ENCODE results near the gene RER1.

DNA sequence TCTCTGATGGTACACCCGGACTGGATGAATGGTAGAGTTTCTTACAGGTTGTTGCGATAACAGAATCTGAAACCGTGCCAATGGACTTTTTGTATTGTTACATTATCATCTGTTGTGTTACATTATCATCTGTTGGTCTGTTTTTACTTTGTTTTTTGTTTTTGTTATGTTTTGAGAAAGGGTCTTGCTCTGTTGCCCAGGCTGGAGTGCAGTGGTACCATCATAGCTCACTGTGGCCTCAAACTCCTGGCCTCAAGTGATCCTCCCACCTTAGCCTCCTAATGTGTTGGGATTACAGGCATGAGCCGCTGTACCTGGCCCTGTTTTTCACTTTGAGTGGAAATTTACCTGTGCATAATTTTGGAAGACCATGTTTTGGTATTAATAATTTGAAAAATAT is 30.9 kb downstream of the RER1 start:
- TF ChIP-seq, protein P1, sequence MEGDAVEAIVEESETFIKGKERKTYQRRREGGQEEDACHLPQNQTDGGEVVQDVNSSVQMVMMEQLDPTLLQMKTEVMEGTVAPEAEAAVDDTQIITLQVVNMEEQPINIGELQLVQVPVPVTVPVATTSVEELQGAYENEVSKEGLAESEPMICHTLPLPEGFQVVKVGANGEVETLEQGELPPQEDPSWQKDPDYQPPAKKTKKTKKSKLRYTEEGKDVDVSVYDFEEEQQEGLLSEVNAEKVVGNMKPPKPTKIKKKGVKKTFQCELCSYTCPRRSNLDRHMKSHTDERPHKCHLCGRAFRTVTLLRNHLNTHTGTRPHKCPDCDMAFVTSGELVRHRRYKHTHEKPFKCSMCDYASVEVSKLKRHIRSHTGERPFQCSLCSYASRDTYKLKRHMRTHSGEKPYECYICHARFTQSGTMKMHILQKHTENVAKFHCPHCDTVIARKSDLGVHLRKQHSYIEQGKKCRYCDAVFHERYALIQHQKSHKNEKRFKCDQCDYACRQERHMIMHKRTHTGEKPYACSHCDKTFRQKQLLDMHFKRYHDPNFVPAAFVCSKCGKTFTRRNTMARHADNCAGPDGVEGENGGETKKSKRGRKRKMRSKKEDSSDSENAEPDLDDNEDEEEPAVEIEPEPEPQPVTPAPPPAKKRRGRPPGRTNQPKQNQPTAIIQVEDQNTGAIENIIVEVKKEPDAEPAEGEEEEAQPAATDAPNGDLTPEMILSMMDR (IDR thresholded peaks at IDR 0.05): no peak
- TF ChIP-seq POLR2A (IDR thresholded peaks at IDR 0.05): no peak
- no peak for TF ChIP-seq POLR2AphosphoS5 (IDR thresholded peaks at IDR 0.05)

Measured in breast epithelium (tissue), 3 donors.